GM12872 (cell line): ENCODE data around the gene HOXA5.

ENCODE experiments used
- TF ChIP-seq, protein P1 (sequence below): IDR thresholded peaks from 3 replicates; pipeline ENCODE4 v1.5.1; 2011; ENCODE audit warnings: low read depth, mild to moderate bottlenecking, low read length, moderate library complexity; ENCODE audit not compliant: insufficient read depth

Gene HOXA5

DNA sequence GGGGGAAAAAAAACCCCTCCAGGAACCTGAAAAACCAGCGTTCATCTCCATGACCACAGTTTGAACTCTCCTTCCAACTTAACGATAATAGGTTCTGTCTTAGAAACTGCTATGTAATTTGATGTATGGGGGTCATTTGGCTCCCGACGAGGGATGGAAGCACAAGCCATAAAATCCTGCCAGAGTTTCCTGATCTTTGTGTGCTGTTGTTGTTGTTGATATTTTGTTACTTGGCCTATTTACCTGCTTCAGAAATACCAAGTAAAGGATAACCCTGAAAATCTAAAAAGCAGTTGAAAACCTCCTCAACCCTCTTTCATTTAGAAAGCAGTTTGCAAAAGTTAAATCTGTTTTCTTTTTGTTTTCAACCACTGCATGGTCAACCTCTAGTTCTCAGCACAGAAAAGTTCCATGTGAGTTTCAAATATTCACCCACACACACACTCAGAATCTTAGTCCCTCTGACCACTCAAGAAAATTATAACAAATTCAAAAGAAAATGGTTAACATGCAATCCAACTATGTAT, 31.7 kb downstream of the HOXA5 start:
- TF ChIP-seq, protein P1, sequence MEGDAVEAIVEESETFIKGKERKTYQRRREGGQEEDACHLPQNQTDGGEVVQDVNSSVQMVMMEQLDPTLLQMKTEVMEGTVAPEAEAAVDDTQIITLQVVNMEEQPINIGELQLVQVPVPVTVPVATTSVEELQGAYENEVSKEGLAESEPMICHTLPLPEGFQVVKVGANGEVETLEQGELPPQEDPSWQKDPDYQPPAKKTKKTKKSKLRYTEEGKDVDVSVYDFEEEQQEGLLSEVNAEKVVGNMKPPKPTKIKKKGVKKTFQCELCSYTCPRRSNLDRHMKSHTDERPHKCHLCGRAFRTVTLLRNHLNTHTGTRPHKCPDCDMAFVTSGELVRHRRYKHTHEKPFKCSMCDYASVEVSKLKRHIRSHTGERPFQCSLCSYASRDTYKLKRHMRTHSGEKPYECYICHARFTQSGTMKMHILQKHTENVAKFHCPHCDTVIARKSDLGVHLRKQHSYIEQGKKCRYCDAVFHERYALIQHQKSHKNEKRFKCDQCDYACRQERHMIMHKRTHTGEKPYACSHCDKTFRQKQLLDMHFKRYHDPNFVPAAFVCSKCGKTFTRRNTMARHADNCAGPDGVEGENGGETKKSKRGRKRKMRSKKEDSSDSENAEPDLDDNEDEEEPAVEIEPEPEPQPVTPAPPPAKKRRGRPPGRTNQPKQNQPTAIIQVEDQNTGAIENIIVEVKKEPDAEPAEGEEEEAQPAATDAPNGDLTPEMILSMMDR: no peak

DNA sequence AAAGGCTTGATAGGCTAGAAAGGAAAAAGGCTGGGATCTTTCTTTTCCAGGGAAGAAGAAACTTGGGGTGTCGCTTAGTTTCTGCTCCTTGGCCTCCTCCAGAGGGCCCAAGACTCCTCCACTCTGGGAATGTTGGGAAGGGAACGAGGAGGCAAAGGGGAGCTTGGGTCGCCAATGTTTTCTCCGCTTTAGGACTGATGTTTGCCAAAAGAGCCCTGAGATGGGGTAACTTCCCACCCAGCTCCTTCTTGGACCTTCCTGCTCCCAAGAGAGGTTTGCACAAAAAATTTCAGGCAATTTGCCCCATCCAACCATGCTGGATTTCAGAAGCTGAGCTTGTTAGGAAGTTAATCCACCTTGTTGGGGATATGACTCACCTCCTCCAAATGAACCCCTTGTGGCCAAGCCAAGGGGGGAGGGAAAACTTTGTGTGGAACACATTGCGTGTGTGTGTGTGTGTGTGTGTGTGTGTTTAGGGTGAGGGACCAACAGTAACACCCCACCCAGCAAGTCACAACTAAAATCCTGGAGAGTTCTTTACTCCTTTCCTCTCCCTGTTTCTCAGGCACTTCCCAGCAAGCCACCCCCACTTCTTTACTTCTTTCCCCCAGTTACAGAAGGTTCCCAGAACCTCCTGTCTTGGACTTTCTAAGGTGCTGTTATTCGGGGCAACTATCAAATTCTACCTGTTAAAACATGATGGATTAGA, 32.3 kb downstream of the HOXA5 start:
- TF ChIP-seq, protein P1: no peak

DNA sequence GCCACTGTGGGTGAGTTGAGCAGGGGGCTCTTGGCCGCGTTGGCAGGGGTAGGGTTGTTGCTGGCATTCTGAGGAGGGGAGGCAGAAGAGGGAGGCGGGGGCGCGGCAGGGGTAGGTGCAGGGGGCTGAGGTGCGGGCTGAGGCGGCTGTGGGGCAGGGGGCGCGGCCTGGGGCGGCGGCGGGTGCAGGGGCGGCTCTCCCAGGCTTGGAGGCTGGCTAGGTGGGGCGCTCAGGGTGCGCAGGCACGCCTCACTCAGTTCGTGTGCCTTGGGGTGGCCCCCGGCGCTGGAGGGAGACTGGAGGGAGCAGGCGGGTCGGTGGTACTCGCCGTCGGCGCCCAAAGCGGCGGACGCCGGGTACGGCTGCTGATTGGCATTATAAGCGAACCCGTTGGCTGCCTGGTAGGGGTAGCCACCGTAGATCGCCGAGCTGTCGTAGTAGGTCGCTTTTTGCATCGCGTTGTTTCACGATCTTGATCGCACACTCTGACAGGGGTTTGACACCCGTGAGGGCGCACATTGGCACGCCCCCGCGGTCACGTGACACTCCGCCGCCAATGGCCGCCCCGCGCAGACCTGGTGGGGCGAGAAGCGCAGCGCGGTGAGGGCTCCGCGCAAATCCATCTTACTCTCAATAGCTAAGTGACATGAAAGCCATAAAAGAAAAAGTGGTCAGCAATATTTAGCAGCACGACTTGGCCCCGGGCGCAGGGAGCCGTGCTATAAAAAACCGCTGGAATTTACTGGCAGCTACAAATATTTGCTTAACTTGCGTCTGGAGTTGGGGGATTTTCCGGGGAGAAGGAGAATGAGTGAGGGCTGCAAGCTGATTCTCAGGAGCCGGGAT, 33.1 kb downstream of the HOXA5 start:
- TF ChIP-seq, protein P1: no peak

DNA sequence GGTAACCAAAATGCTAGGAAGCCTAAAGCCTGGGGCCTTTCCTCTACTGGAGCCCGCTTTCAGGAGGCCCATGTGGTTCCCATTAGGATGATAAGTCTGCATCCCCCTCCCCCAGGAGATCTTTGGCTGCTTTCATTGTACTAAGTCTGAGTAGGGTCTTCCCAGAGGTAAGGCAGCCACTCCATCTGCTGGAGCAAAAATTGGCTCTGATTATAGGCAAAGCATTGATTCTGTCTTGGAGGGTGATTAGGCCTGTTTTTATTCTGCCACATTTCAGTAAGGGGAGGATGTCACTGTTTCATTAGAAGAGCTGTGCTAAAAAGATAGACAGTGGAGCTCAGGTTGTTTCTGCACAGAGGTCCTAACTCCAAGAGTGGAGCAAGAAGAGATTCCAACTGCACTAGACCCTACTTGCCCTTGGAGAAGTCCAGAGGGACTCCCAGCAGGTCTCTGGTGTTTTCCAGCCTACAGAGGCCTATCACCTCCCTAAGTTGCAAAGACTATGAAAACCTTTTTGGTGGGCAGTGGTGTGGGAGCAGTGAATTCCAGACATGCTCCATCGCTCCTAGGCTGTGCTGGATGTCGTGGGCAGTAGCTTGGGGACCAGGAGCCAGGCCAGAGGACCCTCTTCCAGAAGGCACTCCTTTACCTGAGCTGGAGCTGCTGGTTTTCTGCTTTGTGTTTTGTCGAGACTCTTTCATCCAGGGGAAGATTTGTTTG, 33.9 kb downstream of the HOXA5 start:
- TF ChIP-seq, protein P1: no peak

DNA sequence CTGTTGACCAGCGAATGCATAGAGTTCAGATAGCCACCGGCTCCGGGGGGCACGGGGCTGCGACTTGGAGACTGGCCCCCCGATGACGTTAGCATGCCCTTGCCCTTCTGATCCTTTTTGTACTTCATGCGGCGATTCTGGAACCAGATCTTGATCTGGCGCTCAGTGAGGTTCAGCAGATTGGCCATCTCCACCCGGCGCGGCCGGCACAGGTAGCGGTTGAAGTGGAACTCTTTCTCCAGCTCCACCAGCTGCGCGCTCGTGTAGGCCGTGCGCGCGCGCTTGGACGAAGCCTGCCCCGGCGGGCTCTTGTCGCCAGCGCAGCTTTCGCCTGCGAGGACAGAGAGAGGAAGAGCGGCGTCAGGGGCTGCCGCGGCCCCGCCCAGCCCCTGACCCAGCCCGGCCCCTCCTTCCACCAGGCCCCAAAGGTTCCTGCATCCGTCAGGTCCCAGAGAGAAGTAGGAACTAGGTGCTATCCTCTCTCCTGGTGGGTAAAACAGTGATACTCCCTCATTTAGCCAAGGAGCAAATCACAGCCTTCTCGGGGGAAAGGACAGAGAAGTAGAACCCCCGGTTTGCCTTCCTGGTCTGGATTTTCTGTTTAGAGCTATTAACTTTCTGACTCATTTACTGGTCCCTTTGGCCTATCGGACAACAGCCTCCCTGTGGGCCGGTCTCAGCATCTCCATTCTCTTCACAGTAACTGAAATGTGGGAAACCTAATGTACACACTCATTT, 34.9 kb downstream of the HOXA5 start:
- TF ChIP-seq, protein P1: no peak

DNA sequence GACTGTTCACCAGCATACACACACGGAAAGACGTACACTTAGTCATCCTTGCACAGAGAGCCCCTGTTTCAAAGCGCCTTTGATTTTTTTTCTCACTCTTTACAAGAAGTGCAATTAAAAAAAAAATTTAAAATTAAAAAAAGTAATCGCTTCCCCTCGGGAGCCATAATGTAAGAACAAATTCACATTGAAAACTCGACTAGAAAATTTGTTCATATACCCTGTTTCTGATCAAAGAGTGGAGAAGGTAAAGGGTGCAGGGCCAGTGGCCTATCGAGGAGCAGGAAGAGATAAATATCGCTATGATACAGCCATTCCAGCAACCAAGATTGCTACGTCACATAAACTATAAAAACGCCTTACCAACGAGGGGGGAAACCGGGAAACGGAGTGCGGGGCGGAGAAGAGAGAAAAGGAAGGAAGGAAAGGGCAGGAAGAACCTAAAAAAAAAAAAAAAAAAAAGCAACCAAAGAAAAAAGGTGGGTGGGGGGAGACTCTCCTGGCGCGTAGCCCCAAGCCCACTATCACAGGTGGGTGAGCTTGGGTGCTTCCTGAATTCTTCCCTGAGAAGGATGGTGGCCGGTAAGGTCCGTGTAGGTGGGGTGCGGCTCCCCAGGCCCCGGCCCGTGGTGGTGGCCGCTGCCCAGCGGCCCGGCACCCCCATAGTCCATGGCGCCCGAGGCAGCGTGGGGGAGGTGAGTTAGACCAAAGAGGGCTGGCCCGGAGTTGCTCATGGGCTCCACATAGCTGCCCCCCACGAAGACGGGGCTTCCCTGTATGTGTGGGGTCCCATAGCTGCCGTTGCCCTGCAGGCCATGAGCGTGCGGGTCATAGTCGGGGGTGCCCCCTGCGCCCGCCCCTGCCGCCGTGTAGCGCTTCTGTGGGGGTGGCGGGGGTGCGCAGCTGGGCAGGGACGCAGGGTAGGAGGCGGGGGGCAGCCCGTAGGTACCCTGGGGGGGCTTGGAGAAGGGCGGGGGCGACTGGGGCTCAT, 35.8 kb downstream of the HOXA5 start:
- TF ChIP-seq, protein P1: no peak
